HG02943 (cell line): ENCODE measurements around the gene PPP1R9B.

Source experiments
- ATAC-seq: cut with Tn5 transposase; IDR thresholded peaks from one replicate; pipeline ENCODE4 v1.9.1; 2021; ENCODE audit warnings: mild to moderate bottlenecking, low read depth, moderate library complexity; ENCODE audit not compliant: unreplicated experiment

The PPP1R9B gene

GRCh38 chr17:50111673-50112655, 38.5 kb downstream of the PPP1R9B start:
- no peak for ATAC-seq

DNA sequence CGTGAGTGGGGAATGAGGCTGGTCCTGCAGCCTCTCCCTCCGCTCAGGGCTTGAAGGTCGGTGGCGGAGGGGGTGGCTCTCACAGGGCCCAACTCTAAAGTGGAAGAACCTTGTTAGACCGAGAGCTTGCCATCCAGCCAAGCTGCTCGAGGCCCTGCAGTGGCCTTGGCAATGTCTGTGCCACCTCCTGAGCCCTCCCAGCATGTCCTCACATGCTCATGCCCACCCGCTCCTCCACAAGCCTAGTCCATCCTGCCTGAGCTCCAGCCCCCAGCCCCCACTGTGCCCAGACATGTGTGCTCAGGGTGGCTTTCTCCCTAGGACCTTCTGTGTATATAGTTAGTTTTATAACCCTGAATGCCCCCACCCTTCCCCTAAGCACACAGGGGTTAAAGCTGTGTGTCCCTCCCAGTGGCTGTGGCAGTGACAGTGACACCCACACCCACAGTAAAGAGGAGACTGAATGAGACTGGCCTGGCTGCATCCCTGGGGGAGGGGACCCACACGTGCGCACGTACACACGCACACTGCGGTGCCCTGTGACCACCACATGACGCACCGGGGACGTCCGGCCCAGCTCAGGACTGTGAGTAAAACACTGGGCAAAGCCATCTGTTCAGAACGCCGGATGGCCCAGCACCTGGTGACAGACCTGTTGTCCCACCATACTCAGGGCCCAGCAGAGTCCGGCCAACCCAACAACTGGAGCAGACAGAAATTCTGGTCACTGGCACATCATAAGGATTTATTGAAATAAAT, 39.7 kb downstream of the PPP1R9B start:
- no peak for ATAC-seq

DNA sequence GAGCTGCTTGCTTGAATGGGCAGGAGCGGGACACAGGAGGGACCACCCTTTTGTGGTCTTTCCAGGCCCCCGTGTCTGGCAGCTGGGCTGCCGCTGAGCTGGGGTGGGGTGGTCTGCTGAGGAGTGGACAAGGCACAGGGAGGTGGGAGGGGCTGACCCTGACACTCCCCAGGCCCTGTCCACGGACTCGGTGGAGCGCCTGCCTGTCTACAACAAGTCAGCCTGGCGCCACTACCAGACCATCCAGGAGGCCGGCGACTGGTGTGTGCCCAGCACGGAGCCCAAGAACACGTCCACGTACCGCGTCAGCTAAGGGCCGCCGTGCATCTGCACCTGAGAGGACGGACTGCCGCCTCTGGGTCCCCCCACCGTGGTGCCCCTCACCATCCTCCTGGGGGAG, 40.7 kb downstream of the PPP1R9B start:
- ATAC-seq = no peak

DNA sequence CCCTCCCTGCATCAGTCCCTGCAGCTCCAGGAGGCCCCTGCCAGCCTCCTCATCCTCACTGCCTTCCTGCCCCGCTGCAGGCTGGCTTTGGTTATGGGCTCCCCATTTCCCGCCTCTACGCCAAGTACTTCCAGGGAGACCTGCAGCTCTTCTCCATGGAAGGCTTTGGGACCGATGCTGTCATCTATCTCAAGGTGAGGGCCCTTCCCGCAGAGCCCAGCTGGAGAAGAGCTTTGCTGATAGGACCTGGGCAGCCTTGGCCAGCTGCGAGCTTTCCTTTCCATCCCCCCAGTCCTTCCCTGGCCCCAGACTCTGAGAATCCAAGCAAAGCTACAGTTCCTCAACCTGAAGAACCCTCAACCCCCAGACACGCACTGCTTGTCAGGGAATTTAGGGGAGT, 41.3 kb downstream of the PPP1R9B start:
- no peak for ATAC-seq

DNA sequence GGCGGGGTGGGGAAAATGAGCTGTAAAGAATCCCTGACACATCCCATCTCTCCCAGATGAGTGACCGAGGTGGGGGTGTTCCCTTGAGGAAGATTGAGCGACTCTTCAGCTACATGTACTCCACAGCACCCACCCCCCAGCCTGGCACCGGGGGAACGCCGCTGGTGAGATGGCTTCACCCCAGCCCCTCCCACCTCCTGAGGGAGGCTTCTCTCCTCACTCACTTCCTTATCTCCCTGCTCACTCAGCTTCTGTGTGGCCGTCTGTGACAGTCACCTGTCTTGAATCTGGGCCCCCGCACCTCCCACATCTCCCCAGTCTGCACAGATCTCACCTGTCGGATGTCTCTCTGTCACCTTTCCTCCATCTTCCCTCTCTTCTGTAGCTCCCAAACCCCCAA, 41.9 kb downstream of the PPP1R9B start:
- ATAC-seq = no peak

DNA sequence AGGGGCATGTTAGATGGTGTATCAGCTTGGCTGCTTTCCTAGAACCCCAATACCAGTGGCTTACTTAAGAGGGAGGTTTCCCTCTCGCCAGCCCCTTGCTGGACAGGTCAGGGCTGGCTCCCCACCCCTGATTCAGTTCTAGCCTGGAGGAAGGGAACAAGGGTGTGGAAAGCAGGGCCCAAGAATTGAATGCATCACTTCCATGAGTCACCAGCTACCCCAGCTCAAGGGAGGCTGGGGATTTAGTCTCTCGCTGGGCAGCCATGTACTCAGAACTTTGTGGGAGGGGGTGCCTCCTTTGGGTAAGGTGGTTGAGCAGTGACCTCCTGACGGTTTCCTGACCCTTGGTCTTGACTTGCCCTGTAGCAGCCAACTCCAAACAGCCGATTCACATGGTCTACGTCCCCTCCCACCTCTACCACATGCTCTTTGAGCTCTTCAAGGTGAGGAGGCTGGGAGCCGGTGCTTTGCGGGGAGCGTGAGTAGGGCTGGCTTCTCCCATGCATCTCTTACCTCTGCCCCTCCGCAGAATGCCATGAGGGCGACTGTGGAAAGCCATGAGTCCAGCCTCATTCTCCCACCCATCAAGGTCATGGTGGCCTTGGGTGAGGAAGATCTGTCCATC, 42.6 kb downstream of the PPP1R9B start:
- no peak for ATAC-seq

GRCh38 chr17:50106393-50107131, 43.9 kb downstream of the PPP1R9B start:
- no peak for ATAC-seq

DNA sequence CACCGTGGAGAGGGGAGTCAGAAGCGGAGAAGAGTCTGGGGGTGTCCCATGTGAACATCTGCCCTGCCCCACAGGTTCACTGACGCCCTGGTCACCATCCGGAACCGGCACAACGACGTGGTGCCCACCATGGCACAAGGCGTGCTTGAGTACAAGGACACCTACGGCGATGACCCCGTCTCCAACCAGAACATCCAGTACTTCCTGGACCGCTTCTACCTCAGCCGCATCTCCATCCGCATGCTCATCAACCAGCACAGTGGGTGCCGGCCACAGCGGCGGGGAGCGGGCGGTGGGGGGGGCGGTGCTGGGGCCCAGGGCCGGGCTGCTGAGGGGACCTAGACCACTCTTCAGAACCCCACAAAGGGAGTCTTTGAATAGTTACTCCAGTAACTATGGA, 44.7 kb downstream of the PPP1R9B start:
- no peak for ATAC-seq

GRCh38 chr17:50103941-50104340, 46.5 kb downstream of the PPP1R9B start:
- no peak for ATAC-seq

DNA sequence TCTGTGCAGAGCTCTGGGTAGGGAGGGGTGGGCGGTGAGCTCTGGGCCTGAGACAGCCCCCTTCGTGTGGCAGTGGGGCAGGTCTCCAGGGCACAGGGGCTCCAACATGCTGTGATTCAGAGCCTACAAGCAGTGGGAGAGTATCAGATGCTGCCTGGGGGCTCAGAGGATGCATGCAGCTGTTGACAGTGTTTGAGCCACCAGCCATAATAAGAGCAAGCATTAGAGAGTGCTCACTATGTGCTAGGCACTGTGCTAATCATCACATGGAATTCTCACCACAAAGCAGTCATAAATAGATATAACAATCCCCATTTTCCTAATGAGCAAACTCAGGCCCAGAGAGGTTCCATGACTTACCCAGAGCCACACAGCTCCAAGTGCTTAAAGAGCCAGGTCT, 47.2 kb downstream of the PPP1R9B start:
- ATAC-seq = no peak

GRCh38 chr17:50102164-50102991, 48.1 kb downstream of the PPP1R9B start:
- ATAC-seq = no peak

DNA sequence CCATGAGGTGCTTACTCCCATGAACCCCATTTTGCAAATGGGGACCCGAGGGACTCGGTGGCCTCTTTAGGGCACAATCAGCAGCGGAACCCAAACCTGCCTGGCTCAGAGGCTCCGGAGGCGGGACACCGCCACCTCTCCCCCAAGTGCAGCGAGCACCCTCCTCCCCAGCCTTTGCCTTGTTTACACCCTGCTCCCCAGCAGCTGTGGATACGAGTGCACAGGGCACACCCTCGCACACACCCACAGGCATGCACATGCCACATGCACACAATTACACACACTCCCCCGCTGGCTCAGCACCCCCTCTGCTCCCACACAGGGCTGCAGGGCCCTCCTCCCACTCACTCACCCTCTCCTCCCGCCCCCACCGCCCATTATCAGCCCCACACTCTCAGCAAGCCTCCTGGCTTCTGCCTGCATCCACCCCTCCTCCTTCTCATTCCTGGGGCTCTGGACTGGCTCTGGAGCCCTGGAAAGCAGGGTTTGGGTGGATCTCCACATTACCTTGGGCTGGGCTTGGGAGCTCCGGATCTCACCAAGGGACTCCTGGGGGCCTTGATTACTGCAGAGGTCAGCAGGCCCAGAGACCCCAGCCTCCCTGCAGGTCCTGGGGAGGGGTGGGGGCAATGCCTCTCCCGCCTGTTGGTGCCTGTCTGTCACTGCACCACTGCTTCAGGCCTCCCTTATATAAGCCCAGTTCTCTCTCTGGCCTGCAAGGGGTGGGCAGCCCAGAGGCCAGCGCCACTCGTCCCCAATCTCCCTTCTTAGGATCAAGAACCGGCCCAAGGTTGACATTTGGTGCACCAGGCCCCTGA, 48.9 kb downstream of the PPP1R9B start:
- no peak for ATAC-seq

DNA sequence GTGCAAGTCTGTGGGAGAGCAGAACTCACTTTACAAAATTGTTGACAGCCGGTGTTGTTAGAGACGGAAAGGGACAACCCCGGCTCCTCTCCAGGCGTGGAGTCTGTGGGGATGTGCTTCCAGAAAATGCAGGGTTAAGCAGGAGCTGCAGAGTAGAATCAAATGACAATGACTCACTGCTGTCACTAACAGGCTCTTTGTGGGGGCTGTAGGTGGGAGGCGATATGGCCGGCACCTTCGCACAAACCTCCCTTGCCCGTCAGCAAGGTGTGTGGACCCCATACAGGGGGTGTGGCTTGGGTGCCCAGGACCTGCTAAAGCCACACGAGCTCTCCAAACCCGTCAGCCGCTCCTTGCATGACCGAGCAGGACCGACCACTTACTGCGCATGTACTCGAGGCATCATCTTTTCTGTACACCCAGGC, 49.5 kb downstream of the PPP1R9B start:
- ATAC-seq = no peak

- no peak for ATAC-seq
Measured at GRCh38 chr17:50100480-50100883, 50.0 kb downstream of the PPP1R9B start.

GRCh38 chr17:50099003-50099402, 51.5 kb downstream of the PPP1R9B start:
- no peak for ATAC-seq

DNA sequence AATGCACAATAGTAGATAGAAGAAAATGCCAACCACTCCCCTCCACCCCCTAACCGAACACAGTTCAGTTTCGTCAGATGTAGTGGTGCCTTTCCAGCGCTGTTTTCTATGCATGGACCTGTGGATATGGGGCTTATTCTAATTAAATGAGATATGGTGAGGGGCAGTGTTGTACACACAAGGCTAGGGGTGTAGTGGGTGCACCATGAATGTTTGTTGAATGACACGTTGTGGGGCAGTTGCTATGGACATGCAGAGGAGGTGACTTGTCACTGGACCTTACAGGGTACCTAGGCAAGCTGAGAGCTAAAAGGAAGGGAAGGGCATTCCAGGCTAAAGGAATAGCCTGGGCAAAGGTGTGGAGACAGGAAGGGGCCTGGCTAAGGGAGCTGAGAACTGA, 51.9 kb downstream of the PPP1R9B start:
- no peak for ATAC-seq

GRCh38 chr17:50097926-50098325, 52.6 kb downstream of the PPP1R9B start:
- no peak for ATAC-seq

GRCh38 chr17:50097455-50097854, 53.0 kb downstream of the PPP1R9B start:
- ATAC-seq = no peak

GRCh38 chr17:50096758-50097157, 53.7 kb downstream of the PPP1R9B start:
- no peak for ATAC-seq
